Activated effector memory CD4-positive, alpha-beta T cell treated with anti-CD3 and anti-CD28 coated beads, Interleukin-2, amount 50 U/mL, for 16 hours (primary cell): Measurements from ENCODE around the gene ELOVL7.

ENCODE experiments used
- DNase-seq: peaks from one replicate; pipeline ENCODE4 v3.0.0-alpha.2; 2020

Gene ELOVL7

GRCh38 chr5:60710362-60710761 lies 133.7 kb downstream of the ELOVL7 start:
- DNase-seq = no peak

GRCh38 chr5:60705144-60705543 lies 138.9 kb downstream of the ELOVL7 start:
- DNase-seq = no peak

- no peak for DNase-seq
Observed at GRCh38 chr5:60703944-60704343, 140.1 kb downstream of the ELOVL7 start.
